HG03159 (cell line): ENCODE measurements around the gene TMEM94.
"Not testable (repeated sequence)": the region's sequence is repeated elsewhere in the genome, so short reads cannot be mapped to it uniquely, and the experiment has no call there.

Experiments used
- ATAC-seq: cut with Tn5 transposase; IDR thresholded peaks from one replicate; pipeline ENCODE4 v1.9.1; 2021; ENCODE audit warnings: mild to moderate bottlenecking, moderate library complexity; ENCODE audit not compliant: unreplicated experiment

Gene TMEM94

DNA sequence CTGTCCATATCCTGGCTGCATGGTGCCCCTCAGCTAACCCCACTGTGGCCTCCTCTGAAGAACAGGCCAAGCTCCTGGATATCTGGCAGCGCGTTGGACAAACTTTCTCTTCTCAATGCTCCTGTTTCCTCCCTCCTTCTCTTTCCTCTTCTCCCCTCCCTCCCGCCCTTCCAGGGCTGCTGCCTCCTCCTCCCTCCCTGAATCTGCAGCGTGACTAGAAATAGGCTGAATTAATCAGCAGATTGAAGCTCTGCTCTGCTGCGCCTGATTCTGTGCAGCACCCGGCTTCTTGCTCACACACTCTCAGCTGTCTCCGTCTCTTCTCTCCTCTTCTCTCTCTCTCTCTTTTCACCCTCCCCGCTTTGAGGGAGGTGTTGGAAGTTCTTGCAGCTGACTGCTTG, 19.8 kb downstream of the TMEM94 start:
- no peak for ATAC-seq

DNA sequence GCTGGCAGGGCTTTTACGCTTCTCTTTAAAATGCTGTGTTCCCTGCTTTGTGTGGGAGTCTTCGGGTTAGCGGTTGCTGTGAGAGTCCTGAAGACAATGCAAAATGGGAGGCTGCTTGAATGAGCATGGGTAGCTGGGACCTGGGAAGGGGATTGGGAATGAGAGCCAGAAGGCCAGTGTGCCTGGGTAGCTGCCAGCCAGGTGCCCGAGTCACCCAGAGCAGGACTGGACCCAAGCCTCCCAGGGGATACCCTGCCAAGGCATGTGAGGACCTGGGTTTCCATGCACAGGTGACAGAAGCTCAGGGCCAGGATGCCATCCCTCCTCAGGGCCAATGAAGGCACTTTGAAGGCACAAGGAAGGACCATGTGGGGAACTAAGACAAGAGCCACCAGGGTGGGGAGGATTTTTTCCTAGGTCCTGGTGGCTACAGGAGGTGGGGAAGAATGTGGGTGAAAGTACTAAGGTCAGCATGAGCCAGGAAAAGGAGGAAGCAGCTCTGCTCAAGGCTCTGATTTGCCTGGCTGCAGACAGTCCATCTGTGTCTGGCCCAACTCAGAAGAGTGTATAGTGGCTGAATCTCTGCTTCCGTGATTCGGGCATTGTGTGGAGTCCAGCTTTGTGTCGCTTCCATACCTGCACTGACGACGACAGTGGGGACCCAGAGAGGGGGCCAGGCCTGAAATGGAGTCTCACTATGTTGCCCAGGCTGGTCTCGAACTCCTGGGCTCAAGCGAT, 20.5 kb downstream of the TMEM94 start:
- no peak for ATAC-seq

- not testable (repeated sequence) for ATAC-seq
Observed at GRCh38 chr17:75477490-75477862, 21.0 kb downstream of the TMEM94 start.

GRCh38 chr17:75478508-75478907, 22.1 kb downstream of the TMEM94 start:
- no peak for ATAC-seq

DNA sequence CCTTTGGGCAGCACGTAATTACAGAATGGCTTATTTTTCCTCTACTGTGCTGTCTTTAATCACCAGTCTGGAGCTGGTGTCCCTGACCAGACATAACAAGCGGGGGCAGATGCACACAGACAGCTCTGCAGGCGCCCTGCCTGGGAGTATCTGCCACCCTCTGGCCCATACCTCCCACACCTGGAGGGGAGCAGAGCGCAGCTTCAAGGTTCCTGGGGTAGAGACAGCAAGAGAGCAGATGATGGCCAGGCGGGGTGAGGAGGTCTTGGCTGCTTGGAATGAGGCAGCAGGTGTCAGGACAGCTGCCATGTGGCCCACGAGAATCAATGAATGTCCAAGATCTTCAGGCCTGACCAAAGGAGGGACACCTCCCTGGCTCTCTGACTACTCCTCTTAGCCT, 23.8 kb downstream of the TMEM94 start:
- no peak for ATAC-seq

GRCh38 chr17:75481194-75482068, 25.0 kb downstream of the TMEM94 start:
- no peak for ATAC-seq

DNA sequence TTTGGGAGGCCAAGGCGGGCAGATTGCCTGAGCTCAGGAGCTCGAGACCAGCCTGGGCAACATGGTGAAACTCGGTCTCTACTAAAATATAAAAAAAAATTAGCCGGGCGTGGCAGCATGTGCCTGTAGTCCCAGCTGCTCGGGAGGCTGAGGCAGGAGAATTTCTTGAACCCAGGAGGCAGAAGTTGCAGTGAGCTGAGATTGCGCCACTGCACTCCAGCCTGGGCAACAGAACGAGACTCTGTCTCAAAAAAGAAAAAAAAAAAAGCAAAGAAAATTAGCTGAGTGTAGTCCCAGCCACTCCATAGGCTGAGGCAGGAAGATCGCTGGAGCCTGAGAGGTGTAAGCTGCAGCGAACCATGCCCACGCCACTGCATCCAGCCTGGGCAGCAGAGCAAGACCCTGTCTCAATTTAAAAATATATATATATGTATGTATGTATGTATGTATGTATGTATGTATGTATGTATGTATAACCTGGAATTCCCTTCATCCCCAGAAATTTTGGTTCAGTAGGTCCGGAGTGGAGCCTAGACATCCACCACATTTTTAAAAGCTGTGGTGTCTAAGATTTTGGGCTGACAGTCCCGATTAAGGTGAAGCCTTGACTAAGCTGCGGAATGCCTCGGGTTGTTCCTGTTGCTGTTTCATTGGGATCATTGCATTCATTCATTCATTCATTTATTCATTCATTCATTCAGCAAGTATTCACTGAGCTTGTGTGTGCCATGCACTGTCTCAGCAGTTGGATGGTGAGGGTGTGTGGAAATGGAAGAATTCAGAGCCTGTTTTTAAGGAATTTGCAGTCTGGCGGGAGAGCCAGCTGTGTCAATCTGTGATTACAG, 25.9 kb downstream of the TMEM94 start:
- ATAC-seq: no peak

GRCh38 chr17:75485688-75486087, 29.3 kb downstream of the TMEM94 start:
- ATAC-seq: no peak

GRCh38 chr17:75486151-75486550, 29.7 kb downstream of the TMEM94 start:
- no peak for ATAC-seq

DNA sequence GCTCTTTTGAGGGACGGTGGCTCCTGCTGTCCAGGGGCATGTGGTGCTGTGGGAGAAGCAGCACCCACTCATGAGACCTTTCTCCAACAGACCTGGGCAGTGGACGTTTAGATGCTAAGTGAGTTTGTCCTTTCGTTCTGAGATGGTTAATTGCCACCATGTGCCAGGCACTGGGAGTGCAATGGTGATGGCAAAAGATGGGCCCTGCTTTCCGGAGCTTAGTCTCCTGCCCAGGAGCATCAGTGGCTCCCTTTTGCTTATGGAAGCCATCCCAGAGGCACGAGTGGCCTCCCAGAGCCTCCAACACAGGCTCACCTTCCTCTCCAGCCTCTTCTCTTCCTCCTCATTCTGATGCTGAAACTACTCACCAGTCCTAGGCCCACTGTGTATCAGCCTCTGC, 30.5 kb downstream of the TMEM94 start:
- ATAC-seq: no peak

DNA sequence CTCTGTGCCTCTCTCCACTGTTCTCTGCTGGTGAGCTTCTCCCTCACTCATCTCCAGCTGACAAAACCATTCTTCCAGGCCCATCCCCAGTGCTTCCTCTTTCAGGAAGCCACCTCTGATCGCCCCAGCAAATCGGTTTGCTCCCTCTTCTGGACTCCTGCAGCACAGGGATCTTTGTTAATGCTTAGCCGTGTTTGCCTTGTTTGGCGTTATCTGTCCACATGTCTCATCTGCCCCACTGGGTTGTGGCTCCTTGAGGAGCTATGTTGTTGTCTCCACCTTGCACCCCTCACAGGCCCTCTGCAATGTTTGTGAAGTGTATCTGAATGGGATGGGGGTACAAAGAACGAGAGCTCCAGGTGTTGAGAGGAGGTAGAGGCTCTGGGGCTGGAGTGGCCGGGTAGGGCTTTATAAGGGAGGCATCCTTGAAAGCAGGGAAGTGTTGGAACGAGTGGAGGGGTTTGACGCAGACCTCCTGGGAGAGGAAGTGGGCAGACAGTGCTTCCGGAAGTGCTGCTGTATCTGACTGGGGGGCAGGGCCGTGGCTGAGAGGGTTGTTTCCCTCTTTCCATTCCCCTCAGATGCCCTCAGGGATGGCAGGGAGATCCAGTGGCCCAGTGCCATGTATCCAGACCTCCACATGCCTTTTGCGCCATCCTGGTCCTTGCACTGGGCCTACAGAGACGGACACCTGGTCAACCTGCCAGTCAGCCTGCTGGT, 31.1 kb downstream of the TMEM94 start:
- no peak for ATAC-seq

- ATAC-seq: no peak
Observed at GRCh38 chr17:75488693-75489510, 32.5 kb downstream of the TMEM94 start.

DNA sequence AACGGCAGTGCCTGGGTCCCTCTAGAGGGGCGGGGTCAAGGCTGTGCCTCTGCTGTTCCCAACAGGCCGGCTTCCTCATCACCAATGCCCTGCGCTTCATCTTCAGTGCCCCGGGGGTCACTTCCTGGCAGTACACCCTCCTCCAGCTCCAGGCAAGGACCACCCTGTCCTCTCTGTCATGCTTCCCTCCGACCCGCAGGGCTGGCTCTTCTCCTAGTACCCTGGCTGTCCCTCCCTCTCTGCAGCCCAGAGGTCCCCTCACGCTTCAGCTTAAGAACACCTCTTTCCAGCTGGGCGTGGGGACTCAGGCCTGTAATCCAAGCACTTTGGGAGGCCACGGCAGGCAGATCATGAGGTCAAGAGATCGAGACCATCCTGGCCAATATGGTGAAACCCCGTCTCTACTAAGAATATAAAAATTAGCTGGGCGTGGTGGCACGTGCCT, 33.1 kb downstream of the TMEM94 start:
- ATAC-seq: no peak

GRCh38 chr17:75490173-75490743, 33.8 kb downstream of the TMEM94 start:
- ATAC-seq: no peak

GRCh38 chr17:75490953-75491649, 34.7 kb downstream of the TMEM94 start:
- no peak for ATAC-seq

GRCh38 chr17:75491680-75492079, 35.2 kb downstream of the TMEM94 start:
- ATAC-seq: no peak

DNA sequence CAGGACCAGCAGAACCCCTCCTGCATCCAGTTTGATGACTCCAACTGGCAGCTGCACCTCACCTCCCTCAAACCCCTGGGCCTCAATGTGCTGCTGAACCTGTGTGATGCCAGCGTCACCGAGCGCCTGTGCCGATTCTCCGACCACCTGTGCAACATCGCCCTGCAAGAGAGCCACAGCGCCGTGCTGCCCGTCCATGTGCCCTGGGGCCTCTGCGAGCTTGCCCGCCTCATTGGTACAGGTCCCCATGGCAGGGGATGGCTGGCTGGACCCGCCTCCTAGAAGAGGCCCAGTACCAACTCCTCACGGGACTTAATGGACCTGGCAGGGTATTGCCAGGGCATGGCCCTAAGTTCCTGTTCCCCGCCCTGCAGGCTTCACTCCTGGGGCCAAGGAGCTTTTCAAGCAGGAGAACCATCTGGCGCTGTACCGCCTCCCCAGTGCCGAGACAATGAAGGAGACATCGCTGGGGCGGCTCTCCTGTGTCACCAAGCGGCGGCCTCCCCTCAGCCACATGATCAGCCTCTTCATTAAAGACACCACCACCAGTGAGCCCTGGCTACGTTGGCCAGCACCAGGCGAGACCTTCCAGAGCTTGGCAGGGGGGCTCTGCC, 36.2 kb downstream of the TMEM94 start:
- no peak for ATAC-seq

GRCh38 chr17:75493476-75494129, 37.2 kb downstream of the TMEM94 start:
- no peak for ATAC-seq
